ENCODE results near the gene RIOK2. TPM values are rescaled to one million over a fixed set of nuclear protein-coding genes. Genes with fewer than 3 reads are reported as not detected.
"Not testable (repeated sequence)": the region's sequence is repeated elsewhere in the genome, so short reads cannot be mapped to it uniquely, and the experiment has no call there.

RIOK2 gene
- total RNA-seq, 4 donors from 2014 or later: 7.4 to 19.5 (median 15.3) TPM

DNA sequence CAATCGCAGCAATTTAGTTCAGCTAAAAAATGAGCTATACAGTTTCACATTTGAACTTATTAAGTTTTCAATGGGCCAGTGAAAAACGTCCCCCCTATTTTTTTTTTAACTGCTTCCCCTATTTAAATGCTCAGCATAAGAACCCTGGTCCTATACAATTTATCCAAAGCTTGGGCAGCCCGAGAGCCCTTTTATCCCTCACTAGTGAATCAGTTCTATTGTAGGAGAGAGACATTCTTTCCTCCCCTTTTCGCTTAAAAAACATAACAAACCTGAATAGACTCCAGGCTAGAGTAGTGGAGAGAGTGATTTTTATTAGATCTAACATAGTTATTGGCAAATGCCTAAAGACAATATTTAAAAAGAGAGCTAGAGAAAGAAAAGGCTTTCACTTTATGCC, 42.0 kb downstream of the RIOK2 start:
- Histone ChIP-seq H3K36me3 (no peaks in the 10 kb centered on the region), H3K4me1 (peaks cover 0 to 10% (median 2%) of the 10 kb centered on the region in 3 donors), H3K9me3 (no peaks in the 10 kb centered on the region), H3K4me3 (no peak overlapping the region), H3K27ac (no peak overlapping the region), H3K27me3 (no peaks in the 10 kb centered on the region)
- intact Hi-C loops (cut with DNase I): no loop called here
- no peak for DNase-seq
- TF ChIP-seq POLR2A (IDR thresholded peaks at IDR 0.05): no peak
- TF ChIP-seq, protein P1, sequence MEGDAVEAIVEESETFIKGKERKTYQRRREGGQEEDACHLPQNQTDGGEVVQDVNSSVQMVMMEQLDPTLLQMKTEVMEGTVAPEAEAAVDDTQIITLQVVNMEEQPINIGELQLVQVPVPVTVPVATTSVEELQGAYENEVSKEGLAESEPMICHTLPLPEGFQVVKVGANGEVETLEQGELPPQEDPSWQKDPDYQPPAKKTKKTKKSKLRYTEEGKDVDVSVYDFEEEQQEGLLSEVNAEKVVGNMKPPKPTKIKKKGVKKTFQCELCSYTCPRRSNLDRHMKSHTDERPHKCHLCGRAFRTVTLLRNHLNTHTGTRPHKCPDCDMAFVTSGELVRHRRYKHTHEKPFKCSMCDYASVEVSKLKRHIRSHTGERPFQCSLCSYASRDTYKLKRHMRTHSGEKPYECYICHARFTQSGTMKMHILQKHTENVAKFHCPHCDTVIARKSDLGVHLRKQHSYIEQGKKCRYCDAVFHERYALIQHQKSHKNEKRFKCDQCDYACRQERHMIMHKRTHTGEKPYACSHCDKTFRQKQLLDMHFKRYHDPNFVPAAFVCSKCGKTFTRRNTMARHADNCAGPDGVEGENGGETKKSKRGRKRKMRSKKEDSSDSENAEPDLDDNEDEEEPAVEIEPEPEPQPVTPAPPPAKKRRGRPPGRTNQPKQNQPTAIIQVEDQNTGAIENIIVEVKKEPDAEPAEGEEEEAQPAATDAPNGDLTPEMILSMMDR (IDR thresholded peaks at IDR 0.05): no peak
- 54 to 59% methylated on average over 4 of the region's 4 CpGs for WGBS, 2 donors

DNA sequence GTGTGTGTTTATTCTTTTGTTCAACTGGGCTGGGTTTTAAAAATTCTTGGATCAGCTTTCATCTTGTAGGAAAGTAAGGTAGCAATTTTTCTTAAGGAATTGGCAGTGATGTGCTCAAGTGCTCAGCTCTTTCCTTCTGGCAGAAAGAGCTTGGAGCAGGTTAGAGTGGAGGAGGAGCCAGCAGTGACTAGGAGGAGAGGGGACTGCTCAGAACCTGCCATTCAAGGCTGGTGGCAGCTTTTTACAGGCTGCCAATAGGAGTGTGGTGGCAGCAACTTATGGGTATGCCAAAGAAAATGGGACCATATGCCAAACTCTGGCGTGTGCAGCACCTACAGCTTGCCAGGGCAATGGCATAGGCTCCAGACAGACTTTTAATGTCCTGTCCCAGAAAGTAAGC, 42.8 kb downstream of the RIOK2 start:
- H3K27ac ChIP-seq; intact Hi-C loops (cut with DNase I); DNase-seq; H3K4me3 ChIP-seq; H3K36me3 ChIP-seq; H3K27me3 ChIP-seq; H3K9me3 ChIP-seq: not testable (repeated sequence)
- 10 to 43% methylated on average over 1 of the region's 1 CpG for WGBS, 2 donors
- H3K4me1 ChIP-seq: peaks cover 0 to 10% (median 2%) of the 10 kb centered on the region in 3 donors

DNA sequence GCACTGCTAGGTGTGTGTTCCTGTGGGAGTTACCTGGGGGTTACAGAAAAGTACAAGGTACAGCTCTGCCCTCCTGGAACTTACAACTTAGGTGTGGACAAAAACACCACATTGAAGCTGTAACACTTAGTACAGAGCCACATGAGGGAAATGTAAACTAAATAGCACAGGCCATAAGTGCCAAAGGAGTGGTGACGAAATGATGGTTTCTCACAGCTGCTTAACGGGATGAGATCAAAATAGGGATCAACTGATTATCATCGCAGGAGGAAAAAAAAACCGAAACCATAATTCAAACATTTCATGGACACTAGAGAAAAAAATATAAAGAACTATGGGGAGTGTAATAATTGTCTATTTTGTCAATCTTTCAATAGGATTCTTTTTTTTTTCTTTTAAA, 46.6 kb downstream of the RIOK2 start:
- Histone ChIP-seq H3K9me3 (no peaks in the 10 kb centered on the region), H3K4me1 (peaks cover 0 to 5% (median 0%) of the 10 kb centered on the region in 3 donors), H3K4me3 (no peak overlapping the region), H3K27ac (no peak overlapping the region), H3K36me3 (no peaks in the 10 kb centered on the region), H3K27me3 (no peaks in the 10 kb centered on the region)
- 80 to 82% methylated on average over 4 of the region's 4 CpGs for WGBS, 2 donors
- TF ChIP-seq POLR2A (IDR thresholded peaks at IDR 0.05): no peak
- TF ChIP-seq, protein P1 (IDR thresholded peaks at IDR 0.05): no peak
- no peak for DNase-seq
- intact Hi-C loops (cut with DNase I): no loop called here

DNA sequence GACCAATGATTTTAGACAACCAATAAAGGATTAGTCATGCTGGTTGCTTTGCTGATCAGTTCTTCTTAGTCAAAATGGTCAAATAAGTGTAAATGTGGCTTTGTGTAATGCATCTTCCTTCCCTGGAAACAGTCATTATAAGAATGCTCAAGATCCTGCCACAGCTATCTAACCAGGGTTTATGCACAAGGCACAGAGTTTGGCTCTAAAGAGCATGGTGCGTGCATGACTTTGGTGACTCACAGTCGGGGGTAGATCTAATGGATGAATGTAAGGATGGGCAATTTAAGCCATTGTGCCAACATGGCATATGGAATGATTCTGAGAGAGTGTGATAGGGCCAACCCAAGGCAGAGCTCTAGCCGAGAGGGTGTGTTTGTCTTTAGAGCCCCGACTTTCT, 47.2 kb downstream of the RIOK2 start:
- H3K4me1 ChIP-seq: peaks cover 0 to 5% (median 0%) of the 10 kb centered on the region in 3 donors
- TF ChIP-seq, protein P1 (IDR thresholded peaks at IDR 0.05): no peak
- TF ChIP-seq POLR2A (IDR thresholded peaks at IDR 0.05): no peak
- intact Hi-C loops (cut with DNase I): no loop called here
- no peaks in the 10 kb centered on the region for H3K36me3 ChIP-seq
- no peak for DNase-seq
- H3K4me3 ChIP-seq: no peak overlapping the region
- H3K9me3 ChIP-seq: no peaks in the 10 kb centered on the region
- 86 to 87% methylated on average over 4 of the region's 4 CpGs for WGBS, 2 donors
- H3K27me3 ChIP-seq: no peaks in the 10 kb centered on the region
- H3K27ac ChIP-seq: no peak overlapping the region

DNA sequence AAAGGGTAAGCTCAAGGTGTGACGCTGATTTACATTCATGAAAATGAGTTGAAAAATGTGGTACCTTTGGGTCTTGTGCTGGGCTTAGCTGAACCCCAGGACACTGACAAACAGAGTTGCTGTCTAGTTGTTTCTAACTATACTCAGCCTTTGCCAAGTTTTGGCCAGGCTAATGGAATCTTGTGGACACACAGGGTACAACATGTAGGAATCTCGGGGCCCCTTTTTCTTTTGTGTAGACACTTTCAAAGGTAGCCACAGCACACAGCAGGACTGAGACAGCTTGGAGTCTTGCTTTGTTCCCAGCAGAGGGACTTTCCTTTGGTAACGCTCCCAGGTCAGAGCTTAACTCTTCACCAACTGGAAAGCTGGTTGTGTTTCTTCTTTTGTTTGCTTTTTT, 48.4 kb downstream of the RIOK2 start:
- 54 to 67% methylated on average over 3 of the region's 3 CpGs for WGBS, 2 donors
- intact Hi-C loops (cut with DNase I): no loop called here

More for the DNA sequence above, 48.4 kb downstream of the RIOK2 start:
- Histone ChIP-seq H3K36me3 (no peaks in the 10 kb centered on the region), H3K27me3 (no peaks in the 10 kb centered on the region), H3K27ac (no peak overlapping the region), H3K4me3 (no peak overlapping the region), H3K4me1 (no peaks in the 10 kb centered on the region), H3K9me3 (no peaks in the 10 kb centered on the region)
- TF ChIP-seq POLR2A (IDR thresholded peaks at IDR 0.05): no peak
- TF ChIP-seq, protein P1 (IDR thresholded peaks at IDR 0.05): no peak
- no peak for DNase-seq

Measured in esophagus squamous epithelium (tissue), 5 donors.